Parathyroid adenoma (tissue), 2 donors: ENCODE data around the gene PGM1.

Experiments
- H2AFZ ChIP-seq: fragments of 300-600 bp; sonication (generic); one replicate; pipeline ENCODE4 v1.7.0; 2017; ENCODE audit warnings: antibody characterized with exemption, mild to moderate bottlenecking
- H3K27ac ChIP-seq: fragments of 300-600 bp; sonication (generic); one replicate; pipeline ENCODE4 v1.7.0; 2017
- H3K27me3 ChIP-seq: fragments of 300-600 bp; sonication (generic); one replicate; pipeline ENCODE4 v1.7.0; 2017; ENCODE audit warnings: low read length; ENCODE audit not compliant: control insufficient read depth, insufficient read depth
- H3K36me3 ChIP-seq: fragments of 300-600 bp; sonication (generic); one replicate; pipeline ENCODE4 v1.7.0; 2017; ENCODE audit warnings: low read length; ENCODE audit not compliant: control insufficient read depth, insufficient read depth
- H3K4me1 ChIP-seq: fragments of 300-600 bp; sonication (generic); one replicate; pipeline ENCODE4 v1.7.0; 2017; ENCODE audit warnings: control low read depth
- H3K4me2 ChIP-seq: fragments of 300-600 bp; sonication (generic); one replicate; pipeline ENCODE4 v1.7.0; 2017; ENCODE audit warnings: low read length
- H3K4me3 ChIP-seq: fragments of 300-600 bp; sonication (generic); one replicate; pipeline ENCODE4 v1.7.0; 2017; ENCODE audit warnings: low read depth, low read length
- H3K79me2 ChIP-seq: fragments of 300-600 bp; sonication (generic); one replicate; pipeline ENCODE4 v1.7.0; 2017; ENCODE audit warnings: control low read depth
- H3K9ac ChIP-seq: fragments of 300-600 bp; sonication (generic); one replicate; pipeline ENCODE4 v1.7.0; 2017; ENCODE audit warnings: mild to moderate bottlenecking
- H3K9me3 ChIP-seq: fragments of 300-600 bp; sonication (generic); one replicate; pipeline ENCODE4 v1.7.0; 2017; ENCODE audit warnings: low read length; ENCODE audit not compliant: control insufficient read depth
- CTCF ChIP-seq: fragments of 300-600 bp; sonication (generic); IDR thresholded peaks from one replicate; pipeline ENCODE4 v1.7.0; 2017; ENCODE audit warnings: antibody characterized with exemption, mild to moderate bottlenecking
- donor health status: primary hyperparathyroidism.

The PGM1 gene

DNA sequence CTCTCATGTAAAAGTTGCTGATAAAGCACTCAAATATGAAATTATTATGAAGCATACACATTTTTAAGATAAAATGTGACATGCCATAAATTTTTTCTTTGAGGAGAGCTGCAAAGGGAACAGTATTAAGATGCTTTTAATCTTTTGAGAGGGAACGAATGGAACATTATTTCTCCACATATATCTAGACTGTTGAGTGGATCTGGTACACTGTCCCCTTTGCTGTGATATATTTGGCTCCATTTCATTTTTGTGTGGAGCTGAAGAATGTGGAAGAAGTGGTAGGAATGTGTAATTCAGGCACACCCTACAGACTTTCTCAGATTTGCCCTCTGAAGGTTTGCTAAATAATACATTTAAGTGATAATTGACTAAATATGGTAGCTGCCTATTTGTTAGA lies 31.7 kb downstream of the PGM1 start:
- Histone ChIP-seq H3K79me2 (no peaks in the 10 kb centered on the region), H3K27ac (no peak overlapping the region), H3K4me1 (no peaks in the 10 kb centered on the region), H3K4me2 (no peak overlapping the region), H3K27me3 (no peaks in the 10 kb centered on the region), H3K9ac (no peak overlapping the region), H3K4me3 (no peak overlapping the region), H3K9me3 (no peaks in the 10 kb centered on the region), H2AFZ (no peak overlapping the region), H3K36me3 (no peaks in the 10 kb centered on the region)
- no peak for TF ChIP-seq CTCF

GRCh38 chr1:63626222-63626621 lies 33.0 kb downstream of the PGM1 start:
- Histone ChIP-seq H3K4me3 (no peak overlapping the region), H3K27me3 (no peaks in the 10 kb centered on the region), H3K79me2 (no peaks in the 10 kb centered on the region), H3K9ac (no peak overlapping the region), H3K9me3 (no peaks in the 10 kb centered on the region), H3K4me1 (no peaks in the 10 kb centered on the region), H3K27ac (no peak overlapping the region), H3K4me2 (no peak overlapping the region), H2AFZ (no peak overlapping the region), H3K36me3 (no peaks in the 10 kb centered on the region)
- TF ChIP-seq CTCF = no peak

DNA sequence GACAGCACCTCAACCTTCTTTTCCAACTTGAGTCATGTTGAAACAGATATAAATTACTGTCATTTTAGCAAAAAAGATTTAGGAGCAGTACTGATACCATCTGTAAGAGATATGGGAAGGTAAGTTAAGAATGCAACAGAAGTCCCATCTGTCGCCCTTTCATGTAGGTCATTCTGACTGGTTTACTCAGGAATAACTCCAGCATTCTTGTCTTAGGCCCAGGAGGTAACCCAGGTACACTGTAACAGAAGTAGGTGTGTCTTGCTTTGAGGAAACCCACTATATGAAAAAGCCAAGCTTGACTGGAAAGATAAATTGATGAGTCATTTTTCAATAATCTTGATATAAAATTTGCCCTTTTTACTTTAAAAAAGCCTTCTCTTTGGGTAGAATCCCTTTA lies 35.4 kb downstream of the PGM1 start:
- Histone ChIP-seq H3K4me1 (peaks cover 5% of the 10 kb centered on the region), H3K9ac (no peak overlapping the region), H3K27me3 (no peaks in the 10 kb centered on the region), H2AFZ (no peak overlapping the region), H3K9me3 (no peaks in the 10 kb centered on the region), H3K36me3 (no peaks in the 10 kb centered on the region), H3K27ac (no peak overlapping the region), H3K4me3 (no peak overlapping the region), H3K79me2 (no peaks in the 10 kb centered on the region), H3K4me2 (no peak overlapping the region)
- no peak for TF ChIP-seq CTCF

DNA sequence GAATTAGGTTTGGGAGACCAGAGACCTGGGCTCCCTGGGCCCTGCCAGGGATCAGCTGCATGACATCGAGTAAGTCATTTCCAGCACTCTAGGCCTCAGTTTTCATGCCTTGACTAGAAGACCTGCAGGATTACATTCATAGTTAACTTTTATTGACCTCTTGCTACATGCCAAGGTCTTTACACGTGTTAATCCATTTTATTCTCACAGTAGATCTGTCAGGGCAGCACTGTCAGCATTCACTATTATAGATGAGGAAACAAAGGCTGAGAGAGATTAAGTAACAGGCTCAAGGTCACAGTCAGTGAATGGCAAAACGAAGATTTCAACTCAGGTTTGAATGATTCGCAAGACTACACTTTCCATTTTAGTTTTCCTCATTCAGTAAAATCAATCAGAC lies 37.0 kb downstream of the PGM1 start:
- Histone ChIP-seq H3K9ac (no peak overlapping the region), H3K4me1 (peaks cover 5% of the 10 kb centered on the region), H3K79me2 (no peaks in the 10 kb centered on the region), H3K4me2 (no peak overlapping the region), H3K36me3 (no peaks in the 10 kb centered on the region), H2AFZ (no peak overlapping the region), H3K4me3 (no peak overlapping the region), H3K9me3 (no peaks in the 10 kb centered on the region), H3K27me3 (no peaks in the 10 kb centered on the region), H3K27ac (no peak overlapping the region)
- TF ChIP-seq CTCF = no peak

- Histone ChIP-seq H2AFZ (no peak overlapping the region), H3K9me3 (no peaks in the 10 kb centered on the region), H3K36me3 (no peaks in the 10 kb centered on the region), H3K9ac (no peak overlapping the region), H3K79me2 (no peaks in the 10 kb centered on the region), H3K4me1 (peaks cover 5% of the 10 kb centered on the region), H3K4me3 (no peak overlapping the region), H3K27me3 (no peaks in the 10 kb centered on the region), H3K4me2 (no peak overlapping the region), H3K27ac (no peak overlapping the region)
- TF ChIP-seq CTCF = no peak
Measured at GRCh38 chr1:63630666-63631065, 37.5 kb downstream of the PGM1 start.
